Measurements from ENCODE around the gene NME3.
"Not testable (repeated sequence)": the region's sequence is repeated elsewhere in the genome, so short reads cannot be mapped to it uniquely, and the experiment has no call there.

Gene NME3

DNA sequence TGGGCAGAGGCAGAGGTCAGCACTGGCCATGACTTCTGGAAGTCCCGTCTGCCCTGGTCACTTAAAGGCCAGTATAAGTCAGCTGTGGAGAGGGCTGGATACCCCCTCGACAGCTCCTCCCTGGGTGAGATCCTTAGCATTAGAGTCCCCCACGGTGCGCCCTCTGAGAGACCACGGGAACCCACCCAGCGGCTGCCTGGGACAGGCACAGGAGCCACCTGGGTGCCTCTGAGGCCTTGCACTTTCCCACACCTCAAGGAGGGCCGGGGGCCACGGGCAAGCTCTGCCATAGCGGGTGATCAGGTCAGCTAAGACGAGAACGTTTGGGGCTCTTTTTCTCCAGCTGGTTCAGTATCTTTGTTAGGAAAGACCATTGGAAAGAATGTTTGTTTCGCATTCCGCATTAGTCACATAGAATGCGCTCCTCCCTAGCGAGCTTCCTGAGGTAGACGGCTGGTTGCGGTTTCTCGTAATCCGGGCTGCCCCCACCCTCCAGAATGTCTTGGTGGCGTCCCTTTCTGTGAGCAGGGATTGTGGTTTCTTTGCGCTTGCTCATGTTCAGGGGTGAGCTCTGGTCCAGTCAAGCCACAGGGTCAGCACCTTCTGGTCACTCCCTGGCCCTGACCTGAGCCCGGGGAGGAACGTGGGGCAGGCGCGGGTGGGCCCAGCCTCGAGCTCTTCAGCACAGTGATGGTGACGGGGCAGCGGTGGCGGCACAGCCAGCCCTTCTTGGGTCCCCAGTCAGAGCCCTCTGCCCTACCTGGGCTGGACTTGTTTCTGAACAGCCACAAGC lies 25.2 kb downstream of the NME3 start:
- no peak for DNase-seq

DNA sequence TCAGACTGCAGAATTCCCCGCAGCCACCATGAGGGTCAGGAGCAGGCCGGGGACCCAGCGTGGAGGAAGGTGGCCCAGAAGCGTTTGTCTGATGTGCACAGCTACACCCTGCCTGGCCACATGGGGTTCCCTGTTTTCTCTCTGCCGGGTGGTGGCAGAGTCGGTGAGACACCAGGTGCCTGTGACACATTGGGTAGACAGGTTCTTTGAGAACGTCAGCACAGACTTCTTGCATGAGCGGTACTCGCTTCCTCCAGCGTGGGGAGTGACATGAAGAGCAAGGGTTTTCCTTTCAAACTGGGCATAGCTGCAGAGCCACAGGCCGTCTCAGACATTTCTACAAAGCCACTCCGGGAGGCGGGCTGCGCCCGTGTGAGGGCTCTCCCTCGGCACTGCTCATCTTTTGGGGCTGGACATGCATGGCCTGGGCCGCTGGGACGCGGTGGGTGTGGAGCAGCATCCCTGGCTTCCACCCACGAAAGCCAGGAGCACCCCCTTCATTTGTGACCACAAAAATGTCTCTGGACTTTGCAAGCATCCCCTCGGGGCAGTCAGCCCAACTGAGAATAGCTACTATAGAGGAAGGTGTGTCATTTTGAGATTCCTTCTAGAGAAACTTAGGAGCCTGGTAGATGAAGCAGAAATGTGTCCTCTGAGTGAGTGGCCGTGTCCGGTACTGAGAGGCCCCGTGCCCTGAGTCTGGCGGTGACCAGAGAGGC lies 26.0 kb downstream of the NME3 start:
- DNase-seq: no peak

DNA sequence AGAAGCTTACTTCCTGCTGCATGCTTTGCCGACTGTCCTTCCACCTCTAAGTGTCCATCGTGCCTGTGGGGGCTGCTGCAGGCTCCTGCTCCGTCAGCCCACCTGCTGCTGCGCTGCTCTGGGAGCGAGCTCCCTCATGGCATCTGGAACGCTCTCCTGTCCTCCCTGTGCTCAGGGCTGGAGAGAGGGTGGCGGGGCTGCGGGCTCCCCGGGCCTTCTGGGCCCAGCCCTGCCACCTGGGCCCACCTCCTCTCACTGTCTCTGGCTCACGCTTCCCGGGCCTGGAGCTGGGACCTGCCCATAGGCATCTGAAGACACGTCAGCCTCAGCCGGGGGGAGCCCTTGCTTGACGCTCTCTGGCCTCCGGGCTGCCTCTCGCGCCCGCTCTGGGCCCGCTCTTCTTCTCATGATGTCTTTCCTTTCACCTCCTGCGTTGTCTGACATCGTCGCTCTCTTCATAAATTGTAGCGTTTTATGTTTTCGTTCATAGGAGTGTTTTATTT lies 27.0 kb downstream of the NME3 start:
- DNase-seq: no peak

DNA sequence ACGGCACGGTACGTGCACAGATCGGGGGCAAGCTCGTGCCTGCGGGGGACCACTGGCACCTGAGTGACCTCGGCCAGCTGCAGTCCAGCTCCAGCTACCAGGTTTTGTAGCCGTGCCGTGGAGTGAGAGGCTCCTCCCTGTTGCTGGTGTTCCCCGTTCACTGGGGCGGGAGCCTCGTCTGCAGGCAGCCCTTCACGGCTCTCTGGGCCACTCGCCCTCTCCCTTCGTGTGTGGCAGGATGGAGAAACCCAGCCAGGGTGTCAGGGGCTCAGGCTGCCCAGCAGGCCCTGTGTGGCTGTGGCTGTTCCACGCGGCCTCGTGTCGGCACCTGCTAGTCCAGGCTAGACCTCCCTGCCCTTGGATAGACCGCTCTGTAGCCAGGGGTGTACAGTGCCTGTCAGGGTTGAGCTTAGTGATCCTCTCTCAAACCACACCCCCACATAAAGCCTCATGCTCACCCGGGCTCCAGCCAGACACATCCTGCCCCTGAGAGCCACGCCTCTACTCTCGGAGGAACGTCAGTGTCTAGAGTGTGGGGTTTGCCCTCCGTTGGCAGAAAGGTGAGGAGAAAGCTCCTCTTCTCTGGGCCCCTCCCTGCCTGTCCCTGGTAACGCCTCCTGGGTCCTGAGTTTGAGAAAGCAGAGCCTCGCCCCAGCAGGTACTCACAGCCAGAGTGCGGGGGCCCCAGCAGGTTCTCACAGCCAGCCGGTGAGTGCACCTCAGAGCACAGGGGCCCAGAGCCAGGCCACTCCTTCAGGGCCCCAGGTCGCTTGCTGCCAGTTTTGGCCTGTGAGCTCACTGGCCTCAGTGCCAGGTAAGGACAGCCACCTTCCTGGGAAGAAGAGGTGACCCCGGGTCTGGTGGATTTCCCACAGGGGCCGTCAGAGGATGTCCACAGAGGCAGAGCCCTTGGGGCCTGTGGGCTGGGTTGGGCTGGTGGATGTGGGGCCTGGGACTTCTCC lies 27.7 kb downstream of the NME3 start:
- DNase-seq: no peak

DNA sequence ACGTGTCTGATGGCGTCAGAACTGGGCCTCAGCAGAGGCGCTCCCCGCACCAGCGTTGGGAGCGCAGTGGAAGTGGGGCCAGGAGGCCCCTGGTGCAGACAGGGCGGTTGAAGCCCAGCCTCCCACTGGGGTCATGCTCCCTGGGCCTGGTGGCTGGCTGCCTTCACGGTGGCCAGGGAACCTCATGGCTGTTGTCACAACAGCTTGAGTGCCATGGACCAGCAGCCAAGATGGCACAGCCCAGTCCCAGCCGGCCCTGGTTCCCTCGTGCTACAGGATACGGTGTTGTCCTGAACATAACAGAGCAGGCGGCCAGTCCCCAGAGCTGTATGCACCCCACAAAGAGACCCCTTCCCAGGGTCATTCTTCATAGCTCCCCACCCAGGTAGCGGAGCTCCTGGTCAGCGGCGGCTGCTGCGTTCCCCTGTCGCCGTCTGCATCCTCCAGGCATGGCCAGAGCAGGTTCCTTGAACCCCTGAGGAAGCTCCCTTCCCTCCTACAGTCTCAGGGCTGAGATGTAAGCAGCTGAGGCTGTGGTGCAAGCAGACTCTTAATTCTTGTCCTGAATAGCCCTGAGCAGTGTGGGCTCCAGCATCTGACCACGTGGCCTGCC lies 29.7 kb downstream of the NME3 start:
- DNase-seq: no peak

DNA sequence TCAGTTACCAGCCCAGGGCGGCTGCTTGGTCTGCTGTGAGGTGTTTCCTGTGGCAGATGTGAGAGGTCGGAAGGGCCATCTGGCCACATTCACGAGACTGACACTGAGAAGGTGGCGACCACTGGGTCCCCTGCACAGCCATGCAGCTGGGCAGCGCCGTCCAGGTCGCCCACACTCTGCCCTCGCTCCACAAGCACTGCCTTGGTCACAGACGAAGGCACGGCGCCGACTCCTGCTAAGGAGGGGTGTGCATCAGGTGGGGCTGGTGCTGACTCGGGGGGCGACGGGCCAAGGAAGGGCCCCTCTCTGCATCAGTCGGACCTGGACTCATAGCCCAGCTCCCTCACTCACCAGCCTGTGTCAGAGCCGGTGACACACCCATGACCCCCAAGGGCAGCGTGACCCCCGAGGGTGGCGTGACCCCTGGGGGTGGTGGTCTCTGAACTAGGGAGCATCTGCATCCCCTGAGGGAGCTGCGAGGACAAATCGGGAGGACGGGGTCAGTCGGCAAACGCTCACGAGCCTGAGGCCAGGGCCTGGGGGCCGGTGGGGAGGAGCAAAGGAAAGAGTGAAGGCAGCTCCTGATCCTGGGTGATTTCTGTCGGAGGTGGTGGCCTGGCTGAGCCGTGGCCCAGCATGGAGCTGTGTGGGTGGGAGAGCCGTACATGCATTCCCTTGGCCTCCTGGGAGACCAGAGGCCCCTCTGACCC lies 30.4 kb downstream of the NME3 start:
- no peak for DNase-seq

DNA sequence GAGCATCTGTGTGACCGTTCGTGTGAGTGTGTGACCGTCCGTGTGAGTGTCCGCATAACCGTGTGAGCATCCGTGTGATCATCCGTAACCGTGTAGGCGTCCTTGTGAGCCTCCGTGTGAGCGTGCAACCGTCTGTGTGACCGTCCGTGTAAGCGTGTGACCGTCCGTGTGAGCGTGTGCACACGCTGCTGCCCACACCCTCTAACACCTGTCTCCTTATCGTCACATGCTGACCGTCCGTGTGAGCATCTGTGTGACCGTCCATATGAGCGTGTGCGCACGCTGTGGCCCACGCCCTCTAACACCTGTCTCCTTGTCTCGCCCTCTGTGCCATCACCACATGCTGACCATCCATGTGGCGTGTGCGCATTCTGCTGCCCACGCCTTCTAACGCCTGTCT lies 31.1 kb downstream of the NME3 start:
- DNase-seq: no peak

DNA sequence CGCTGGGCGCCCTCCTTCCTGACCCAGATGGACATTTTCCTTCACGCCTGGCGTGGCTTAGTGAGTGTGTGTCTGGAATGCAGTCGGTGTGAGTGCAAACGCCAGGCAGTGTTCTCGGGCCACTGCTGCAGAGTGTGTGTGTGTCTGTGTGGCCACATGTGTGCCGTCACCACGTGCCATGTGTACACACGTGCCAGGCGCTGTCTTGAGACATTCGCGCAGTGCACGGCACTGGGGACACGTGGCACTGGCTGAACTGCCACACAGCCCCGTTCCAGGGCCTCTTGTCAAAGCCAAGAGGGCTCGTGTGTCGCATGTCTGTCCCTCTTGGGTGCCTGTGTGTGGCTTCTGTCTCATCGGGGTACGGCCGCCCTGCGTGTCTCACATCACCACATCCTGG lies 36.5 kb downstream of the NME3 start:
- DNase-seq: no peak

DNA sequence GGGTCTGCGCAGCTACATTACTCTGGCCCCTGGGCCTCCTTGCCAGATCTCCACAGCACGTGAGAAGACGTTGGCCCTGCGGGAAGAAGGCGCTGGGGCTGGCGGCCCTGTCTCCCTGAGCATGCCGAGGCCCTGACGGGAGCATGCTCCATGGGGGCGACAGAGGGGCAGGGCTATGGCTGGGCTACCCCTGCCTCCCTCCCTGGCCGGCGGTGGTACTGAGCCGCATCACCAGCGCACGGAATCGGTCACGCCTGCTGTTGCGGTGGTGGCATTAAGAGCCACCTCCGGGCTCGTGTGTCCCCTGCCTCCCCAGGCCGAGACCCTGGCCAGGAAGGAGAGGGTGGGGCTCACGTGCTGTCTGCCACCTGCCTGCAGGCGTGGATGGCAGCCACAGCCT lies 37.2 kb downstream of the NME3 start:
- no peak for DNase-seq

DNA sequence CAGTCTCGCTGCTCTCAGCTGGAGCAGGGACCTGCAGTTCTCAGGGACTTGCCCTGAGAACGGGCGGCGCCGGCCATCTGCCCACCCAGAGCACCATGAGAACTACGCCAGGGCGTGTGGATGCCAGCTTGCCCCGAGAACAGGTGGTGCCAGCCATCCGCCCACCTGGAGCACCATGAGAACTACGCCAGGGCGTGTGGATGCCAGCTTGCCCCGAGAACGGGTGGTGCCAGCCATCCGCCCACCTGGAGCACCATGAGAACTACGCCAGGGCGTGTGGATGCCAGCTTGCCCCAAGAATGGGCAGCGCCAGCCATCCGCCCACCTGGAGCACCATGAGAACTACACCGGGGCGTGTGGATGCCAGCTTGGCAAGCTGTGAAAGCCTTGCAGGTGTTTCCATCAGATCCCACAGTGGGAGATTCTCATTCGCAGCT lies 38.8 kb downstream of the NME3 start:
- not testable (repeated sequence) for DNase-seq

DNA sequence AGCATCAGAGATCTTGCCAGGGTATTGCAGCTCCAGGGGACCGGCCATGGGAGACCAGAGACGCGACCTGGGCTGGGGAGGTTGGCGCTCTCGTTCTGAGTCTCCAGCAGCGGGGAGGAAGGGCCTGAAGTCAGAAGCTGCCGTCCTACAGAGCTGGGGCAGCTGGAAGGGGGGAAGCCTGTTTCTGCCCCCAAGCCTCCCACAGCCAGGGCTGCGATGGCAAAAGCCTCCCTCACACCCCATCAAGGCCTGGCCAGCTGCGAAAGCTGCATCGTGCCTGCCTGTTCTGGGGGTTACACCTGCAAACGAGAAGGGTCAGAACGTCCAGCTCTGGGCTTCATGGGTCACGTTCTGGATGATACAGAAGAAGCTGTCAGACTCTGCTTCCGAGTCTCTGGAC lies 39.3 kb downstream of the NME3 start:
- DNase-seq: no peak

DNA sequence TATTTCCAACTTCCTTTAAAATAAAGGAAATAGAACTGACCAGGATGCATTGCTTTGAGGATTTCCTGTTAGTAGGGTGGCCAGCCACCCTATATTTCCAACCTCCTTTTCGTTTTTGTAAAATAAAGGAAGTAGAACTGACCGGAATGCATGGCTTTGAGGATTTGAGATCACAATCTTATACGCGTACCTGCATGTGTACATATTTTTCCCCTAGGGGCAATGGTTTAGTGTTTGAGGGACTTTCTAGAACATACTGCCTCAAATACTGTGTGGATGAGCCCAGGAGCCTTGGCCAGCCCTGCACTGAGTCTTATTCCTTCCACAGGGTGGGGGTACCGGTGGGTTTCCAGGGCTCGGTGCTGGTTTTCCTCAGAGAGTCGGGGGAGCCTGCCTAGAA lies 39.7 kb downstream of the NME3 start:
- no peak for DNase-seq

DNA sequence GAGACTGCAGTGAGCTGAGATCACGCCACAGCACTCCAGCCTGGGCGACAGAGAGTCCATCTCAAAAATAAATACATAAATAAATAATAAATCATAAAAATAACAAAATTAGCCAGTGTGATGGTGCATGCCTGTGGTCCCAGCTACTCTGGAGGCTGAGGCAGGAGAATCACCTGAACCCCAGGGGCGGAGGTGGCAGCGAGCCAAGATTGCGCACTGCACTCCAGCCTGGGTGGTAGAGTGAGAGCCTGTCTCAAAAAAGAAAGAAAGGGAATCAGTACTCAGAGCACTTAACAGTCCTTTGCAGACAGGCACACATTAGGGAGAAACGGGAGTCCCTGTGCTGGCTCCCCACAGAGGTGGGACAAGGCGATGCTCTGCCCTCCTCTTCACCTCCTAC lies 40.3 kb downstream of the NME3 start:
- DNase-seq: no peak

DNA sequence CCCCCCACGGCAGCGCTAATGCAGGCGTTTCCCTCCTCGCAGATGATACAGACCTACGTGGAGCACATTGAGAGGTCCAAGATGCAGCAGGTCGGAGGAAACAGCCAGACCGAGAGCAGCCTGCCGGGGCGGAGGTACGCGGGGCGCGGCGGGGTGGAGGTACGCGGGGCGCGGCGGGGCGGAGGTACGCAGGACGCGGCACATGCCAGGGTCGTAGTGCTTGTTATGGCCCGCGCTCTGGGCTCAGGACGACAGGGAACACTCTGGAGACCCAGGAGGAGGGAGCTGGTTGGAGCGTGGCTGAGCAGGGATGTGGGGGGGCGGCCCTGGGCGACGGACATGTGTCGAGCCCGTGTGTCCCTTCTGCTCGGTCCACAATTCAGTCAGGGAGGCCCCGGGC lies 41.9 kb downstream of the NME3 start:
- DNase-seq: no peak

DNA sequence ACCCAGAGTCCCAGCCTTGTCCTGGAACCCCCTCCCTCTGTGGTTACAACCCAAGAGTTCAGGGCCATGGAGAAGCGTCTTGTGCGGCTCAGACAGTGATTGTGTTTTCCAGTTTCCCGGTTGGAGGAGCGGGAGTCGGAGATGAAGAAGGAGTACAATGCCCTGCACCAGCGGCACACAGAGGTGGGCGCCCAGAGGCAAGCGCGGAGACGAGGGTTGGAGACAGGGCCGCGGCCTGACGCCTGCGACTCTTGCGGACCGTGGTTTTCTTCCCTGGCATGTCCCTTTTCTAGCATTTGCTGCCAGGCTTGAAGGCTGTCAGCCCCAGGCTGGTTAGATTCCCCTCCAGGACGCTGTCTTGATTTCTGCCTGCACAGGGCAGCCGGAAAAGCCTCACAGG lies 42.3 kb downstream of the NME3 start:
- no peak for DNase-seq

DNA sequence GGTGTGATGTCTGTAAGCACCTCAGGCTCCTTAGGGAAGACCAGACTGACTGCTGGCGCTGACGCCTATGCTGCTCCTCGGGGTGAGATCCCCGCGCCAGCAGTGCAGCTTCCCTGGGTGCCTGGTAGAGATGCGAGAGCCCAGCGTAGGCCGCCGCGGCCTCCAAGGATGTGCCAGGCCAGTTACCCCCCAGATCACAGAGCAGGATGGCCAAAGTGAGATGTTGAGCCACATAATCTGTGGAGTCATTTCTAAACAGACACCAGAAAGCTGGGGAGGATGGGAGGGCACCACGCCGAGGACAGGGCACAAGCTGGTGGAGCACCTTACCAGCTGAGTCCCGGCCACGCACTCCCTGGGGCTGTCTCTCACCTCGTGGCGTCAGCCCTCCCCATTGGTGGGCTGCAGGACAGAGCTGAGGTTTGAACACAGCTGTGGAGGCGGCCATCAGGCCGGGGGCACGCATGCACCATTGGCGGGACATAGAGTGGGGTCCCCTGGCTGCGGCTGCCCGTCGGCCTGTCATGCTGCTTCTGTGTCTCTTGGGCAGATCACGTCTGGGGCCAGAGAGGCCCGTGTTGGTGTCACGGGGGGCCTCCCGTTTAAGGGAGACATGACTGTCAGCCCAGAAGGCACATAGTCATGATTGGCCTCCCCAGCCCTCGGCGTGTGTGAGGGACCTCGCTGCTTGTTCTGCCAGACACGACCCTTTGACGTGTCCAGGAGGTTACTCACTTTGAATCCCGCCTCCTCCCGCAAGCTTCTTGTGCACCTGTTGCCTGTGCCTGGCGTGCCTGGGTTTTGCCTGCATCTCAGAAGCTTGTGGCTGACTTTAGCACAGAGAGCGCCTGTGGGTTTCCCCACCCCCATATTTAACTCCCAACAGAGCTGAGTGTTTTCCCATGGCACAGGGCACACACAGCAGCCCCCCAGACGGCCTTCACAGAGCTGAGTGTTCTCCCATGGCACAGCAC lies 43.4 kb downstream of the NME3 start:
- no peak for DNase-seq

DNA sequence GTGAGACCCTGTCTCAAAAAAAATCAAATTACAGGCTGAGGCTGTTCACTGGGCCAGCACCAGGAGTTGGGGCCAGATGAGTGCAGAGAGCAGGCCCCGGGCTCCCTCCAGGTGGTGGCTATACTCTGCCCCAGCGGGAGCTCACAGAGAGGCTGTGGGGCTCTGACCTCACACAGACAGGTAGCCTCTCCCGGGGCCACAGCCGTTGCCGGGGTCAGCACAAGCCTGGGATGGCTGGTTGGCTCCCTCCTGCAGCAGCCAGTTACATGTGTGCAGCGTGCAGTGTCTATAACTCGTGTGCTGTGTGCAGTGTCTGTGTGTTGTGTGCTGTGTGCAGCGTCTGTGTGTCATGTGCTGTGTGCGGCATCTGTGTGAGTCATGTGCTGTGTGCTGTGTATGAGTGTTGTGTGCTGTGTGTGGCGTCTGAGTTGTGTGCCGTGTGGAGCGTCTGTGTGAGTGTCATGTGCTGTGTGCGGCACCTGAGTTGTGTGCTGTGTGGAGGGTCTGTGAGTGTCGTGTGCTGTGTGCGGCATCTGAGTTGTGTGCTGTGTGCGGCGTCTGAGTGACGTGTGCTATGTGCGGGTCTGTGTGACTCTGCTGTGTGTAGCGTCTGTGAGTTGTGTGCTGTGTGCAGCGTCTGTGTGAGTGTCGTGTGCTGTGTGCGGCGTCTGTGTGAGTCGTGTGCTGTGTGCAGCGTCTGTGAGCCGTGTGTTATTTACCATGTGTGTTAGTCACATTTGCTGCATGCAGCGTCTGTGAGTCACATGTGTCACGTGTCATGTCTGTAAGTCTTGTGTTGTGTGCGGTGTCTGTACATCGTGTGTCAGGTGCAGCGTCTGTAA lies 44.5 kb downstream of the NME3 start:
- no peak for DNase-seq

DNA sequence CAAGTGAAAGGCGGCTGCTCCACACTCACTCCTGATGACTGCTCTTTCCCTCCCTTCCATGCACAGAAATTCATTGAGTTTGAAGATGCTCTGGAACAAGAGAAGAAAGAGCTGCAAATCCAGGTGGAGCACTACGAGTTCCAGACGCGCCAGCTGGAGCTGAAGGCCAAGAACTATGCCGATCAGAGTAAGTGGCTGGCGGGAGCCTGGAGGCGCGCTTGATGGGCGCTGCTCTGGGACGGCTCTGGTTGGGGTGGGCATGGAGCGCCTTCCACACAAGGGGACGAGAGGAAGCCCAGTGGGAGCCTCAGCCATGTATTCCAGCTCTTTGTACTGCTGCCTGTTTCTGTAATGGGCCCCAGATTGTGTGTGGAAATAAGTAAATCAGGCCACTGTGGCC lies 46.9 kb downstream of the NME3 start:
- DNase-seq: no peak

DNA sequence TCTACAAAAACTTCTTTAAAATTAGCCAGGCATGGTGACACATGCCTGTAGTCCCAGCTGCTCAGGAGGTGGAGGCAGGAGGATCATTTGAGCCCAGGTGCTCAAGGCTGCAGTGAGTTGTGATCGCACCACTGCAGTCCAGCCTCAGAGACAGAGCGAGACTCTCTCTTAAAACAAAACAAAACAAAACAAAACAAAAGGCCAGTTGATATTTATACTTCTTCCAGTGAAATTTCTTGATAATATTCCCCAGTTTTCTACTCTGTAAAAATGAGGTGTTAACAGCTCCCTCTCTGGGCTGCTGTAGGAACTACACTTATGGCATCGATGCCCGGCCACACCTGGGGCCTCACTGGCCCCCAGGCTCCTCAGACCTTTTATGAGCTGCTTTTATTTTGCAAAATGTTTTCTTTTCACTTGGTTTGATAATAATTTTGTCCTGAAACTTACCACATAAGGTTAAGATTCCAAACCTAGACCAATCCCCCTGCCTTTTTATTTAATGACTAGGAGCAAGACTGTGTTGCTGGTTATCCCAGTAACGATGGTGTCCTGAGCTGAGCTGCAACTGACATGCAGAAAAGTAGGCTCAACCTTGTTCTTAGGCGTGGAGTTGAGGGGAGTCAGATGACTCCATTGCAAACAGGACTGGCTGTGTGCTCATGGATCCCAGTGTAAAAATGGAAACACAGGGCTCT lies 47.7 kb downstream of the NME3 start:
- DNase-seq: peak; percentile 64 to 65 (median 65)
